ENCODE results near the gene SYT1. TPM values are rescaled to one million over a fixed set of nuclear protein-coding genes. Genes with fewer than 3 reads are reported as not detected.

The SYT1 gene
- total and polyA plus RNA-seq, 2 experiments from 2014 or later = 48.7 to 51.7 TPM

DNA sequence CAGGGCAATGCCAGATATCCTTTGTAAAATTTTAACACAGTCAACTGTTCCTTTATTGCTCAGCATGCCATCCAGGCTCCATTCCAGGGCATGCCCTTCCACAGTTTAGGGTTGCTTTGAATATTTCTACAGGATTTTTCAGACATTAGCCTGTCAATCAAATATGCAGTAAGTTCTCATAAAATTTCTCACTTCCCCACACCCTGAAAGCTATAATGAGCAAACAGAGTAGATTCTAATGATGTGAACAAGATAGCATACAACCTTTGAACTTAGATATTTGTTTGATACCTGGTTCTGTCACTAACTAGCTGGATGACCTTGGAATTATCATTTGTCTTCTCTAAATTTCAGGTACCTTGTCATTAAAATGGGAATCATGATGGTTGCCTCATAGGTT is 251.2 kb downstream of the SYT1 start:
- Histone ChIP-seq H2AFZ (no peak overlapping the region), H3K4me1 (ENCODE audit: insufficient read depth) (peaks cover 7% of the 10 kb centered on the region), H3K27ac (ENCODE audit: low read depth) (no peak overlapping the region), H3K4me2 (no peak overlapping the region), H3K79me2 (replicated peaks; ENCODE audit: insufficient read depth) (no peaks in the 10 kb centered on the region), H3K4me3 (no peak overlapping the region), H4K20me1 (replicated peaks; ENCODE audit: insufficient read depth) (no peaks in the 10 kb centered on the region), H3K27me3 (ENCODE audit: insufficient read depth) (no peaks in the 10 kb centered on the region), H3F3A (replicated peaks; ENCODE audit: low read depth) (no peaks in the 10 kb centered on the region), H3K36me3 (ENCODE audit: insufficient read depth) (no peaks in the 10 kb centered on the region), H3K9me2 (ENCODE audit: insufficient read depth) (no peaks in the 10 kb centered on the region)
- Mint-ChIP-seq H3K4me3 (no peak overlapping the region), H3K36me3 (ENCODE audit: low read depth) (no peaks in the 10 kb centered on the region), H3K27me3 (ENCODE audit: insufficient read depth, low read depth, poor library complexity) (no peaks in the 10 kb centered on the region), H3K4me1 (peaks cover 29% of the 10 kb centered on the region), H3K9me3 (no peaks in the 10 kb centered on the region), H3K27ac (no peak overlapping the region)
- DNase-seq (ENCODE audit: low spot score) (no peak), ATAC-seq (no peak)
- TF ChIP-seq ZNF331 (CRISPR knock-in tag; IDR thresholded peaks at IDR 0.05; ENCODE audit: low read depth) = no peak
- TF ChIP-seq, protein P1, sequence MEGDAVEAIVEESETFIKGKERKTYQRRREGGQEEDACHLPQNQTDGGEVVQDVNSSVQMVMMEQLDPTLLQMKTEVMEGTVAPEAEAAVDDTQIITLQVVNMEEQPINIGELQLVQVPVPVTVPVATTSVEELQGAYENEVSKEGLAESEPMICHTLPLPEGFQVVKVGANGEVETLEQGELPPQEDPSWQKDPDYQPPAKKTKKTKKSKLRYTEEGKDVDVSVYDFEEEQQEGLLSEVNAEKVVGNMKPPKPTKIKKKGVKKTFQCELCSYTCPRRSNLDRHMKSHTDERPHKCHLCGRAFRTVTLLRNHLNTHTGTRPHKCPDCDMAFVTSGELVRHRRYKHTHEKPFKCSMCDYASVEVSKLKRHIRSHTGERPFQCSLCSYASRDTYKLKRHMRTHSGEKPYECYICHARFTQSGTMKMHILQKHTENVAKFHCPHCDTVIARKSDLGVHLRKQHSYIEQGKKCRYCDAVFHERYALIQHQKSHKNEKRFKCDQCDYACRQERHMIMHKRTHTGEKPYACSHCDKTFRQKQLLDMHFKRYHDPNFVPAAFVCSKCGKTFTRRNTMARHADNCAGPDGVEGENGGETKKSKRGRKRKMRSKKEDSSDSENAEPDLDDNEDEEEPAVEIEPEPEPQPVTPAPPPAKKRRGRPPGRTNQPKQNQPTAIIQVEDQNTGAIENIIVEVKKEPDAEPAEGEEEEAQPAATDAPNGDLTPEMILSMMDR (conservative IDR thresholded peaks at IDR 0.05; ENCODE audit: low read depth in 2 of 2) = no peak
- no peak for TF ChIP-seq EZH2phosphoT487 (IDR thresholded peaks at IDR 0.05; ENCODE audit: unreplicated experiment)
- TF ChIP-seq, protein P2, sequence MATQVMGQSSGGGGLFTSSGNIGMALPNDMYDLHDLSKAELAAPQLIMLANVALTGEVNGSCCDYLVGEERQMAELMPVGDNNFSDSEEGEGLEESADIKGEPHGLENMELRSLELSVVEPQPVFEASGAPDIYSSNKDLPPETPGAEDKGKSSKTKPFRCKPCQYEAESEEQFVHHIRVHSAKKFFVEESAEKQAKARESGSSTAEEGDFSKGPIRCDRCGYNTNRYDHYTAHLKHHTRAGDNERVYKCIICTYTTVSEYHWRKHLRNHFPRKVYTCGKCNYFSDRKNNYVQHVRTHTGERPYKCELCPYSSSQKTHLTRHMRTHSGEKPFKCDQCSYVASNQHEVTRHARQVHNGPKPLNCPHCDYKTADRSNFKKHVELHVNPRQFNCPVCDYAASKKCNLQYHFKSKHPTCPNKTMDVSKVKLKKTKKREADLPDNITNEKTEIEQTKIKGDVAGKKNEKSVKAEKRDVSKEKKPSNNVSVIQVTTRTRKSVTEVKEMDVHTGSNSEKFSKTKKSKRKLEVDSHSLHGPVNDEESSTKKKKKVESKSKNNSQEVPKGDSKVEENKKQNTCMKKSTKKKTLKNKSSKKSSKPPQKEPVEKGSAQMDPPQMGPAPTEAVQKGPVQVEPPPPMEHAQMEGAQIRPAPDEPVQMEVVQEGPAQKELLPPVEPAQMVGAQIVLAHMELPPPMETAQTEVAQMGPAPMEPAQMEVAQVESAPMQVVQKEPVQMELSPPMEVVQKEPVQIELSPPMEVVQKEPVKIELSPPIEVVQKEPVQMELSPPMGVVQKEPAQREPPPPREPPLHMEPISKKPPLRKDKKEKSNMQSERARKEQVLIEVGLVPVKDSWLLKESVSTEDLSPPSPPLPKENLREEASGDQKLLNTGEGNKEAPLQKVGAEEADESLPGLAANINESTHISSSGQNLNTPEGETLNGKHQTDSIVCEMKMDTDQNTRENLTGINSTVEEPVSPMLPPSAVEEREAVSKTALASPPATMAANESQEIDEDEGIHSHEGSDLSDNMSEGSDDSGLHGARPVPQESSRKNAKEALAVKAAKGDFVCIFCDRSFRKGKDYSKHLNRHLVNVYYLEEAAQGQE (IDR thresholded peaks at IDR 0.05; ENCODE audit: unreplicated experiment) = no peak
- no peak for TF ChIP-seq ZNF462 (CRISPR knock-in tag; IDR thresholded peaks at IDR 0.05)
- TF ChIP-seq NANOG (IDR thresholded peaks at IDR 0.05; ENCODE audit: borderline replicate concordance) = no peak
- no peak for TF ChIP-seq CREB1 (CRISPR knock-in tag; IDR thresholded peaks at IDR 0.05; ENCODE audit: low read depth)
- TF ChIP-seq POLR2AphosphoS5 (IDR thresholded peaks at IDR 0.05; ENCODE audit: low read depth) = no peak
- no peak for TF ChIP-seq STAT1 (IDR thresholded peaks at IDR 0.05; ENCODE audit: unreplicated experiment)
- no peak for TF ChIP-seq JUNB (IDR thresholded peaks at IDR 0.05; ENCODE audit: unreplicated experiment)
- no peak for TF ChIP-seq EZH2 (IDR thresholded peaks at IDR 0.05; ENCODE audit: low read depth, unreplicated experiment)
